GM12874 (cell line): ENCODE results near the gene GRM8.

Experiments
- CTCF ChIP-seq: IDR thresholded peaks from 2 replicates; pipeline ENCODE4 v1.5.1; 2011; ENCODE audit warnings: low read depth, mild to moderate bottlenecking, control low read depth, low read length, moderate library complexity; ENCODE audit not compliant: insufficient read depth

Gene GRM8

DNA sequence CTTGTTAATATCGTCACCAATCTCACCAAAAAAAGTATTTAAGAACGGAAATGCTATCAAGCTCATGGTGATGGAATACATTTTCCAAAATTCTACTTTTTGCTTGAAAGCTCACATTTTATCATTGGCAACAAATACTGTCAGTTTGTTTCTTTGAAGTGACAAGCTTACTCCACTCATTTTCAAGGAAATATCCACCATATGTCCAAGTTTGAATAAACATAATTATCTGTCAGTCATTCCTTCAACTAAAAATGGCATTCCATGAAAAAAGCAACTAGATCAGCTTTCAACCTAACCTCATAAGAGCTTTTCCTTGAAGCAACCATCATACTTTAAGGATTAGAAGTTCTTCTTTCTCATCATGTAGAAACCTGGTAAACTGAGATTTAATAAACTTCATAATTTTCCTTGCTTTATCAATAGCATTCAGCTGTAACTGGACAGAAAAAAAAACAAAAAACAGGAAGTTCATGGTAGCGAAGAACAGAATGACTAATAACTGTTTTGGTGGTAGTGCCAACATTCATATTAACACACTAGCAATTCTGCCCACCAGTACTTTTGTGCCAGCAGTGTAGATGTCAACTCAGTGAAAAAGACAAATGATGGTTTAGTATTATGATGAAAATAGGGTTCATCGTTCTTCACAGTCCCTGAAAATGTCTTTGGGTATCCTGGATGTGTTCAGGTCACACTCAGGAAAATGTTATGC is 764.9 kb downstream of the GRM8 start:
- no peak for TF ChIP-seq CTCF

- no peak for TF ChIP-seq CTCF
Measured at GRCh38 chr7:126486806-126487205, 765.9 kb downstream of the GRM8 start.

- no peak for TF ChIP-seq CTCF
Measured at GRCh38 chr7:126485791-126486190, 767.0 kb downstream of the GRM8 start.

DNA sequence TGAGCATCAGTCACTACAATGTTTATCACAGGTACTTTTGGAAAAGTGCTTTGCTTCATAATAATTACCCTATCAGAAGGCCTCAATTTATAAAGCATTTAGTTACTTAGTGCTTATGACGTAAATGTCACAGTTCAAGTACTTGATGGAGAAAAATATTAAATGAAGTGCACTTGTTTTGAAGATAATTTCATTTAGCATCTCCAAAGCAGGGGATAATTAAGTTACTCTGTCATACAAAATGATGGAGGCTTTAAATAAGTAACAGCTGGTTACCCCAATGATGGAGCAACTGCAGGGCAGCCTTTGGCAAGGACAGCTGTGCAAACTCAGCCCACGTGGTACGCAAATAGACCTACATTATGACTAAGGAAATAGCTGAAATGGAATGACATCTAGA is 768.8 kb downstream of the GRM8 start:
- no peak for TF ChIP-seq CTCF

- TF ChIP-seq CTCF: no peak
Measured at GRCh38 chr7:126472825-126473224, 779.9 kb downstream of the GRM8 start.

GRCh38 chr7:126462405-126462804 is 790.3 kb downstream of the GRM8 start:
- TF ChIP-seq CTCF: no peak

GRCh38 chr7:126460664-126461063 is 792.1 kb downstream of the GRM8 start:
- TF ChIP-seq CTCF: no peak

DNA sequence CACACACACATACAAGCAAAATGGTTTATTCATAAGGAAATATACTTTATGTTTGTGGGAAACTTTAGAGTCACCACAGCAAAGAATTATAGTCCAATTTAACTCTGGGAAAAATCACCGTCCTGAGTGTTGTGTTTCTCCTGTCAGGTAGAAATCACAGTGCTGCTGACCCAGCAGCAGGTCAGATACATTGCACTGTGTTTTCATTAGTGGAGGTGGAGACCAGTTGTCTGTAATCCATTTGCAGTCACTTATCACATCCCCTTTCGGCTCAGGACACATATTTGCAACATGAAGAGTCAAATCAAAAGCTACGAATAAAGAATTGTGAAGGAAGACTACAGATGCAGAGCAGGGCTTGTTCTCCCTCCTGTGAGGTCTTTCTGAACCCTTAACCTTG is 799.6 kb downstream of the GRM8 start:
- no peak for TF ChIP-seq CTCF
